SU-DHL-6 (cell line): Measurements from ENCODE around the gene PGA4.

ENCODE experiments used
- H2AFZ ChIP-seq: fragments of 200-600 bp; sonication (generic); 2 replicates; pipeline ENCODE4 v1.6.1; 2014; ENCODE audit warnings: low read depth, mild to moderate bottlenecking, moderate library complexity, mixed read lengths, antibody characterized with exemption, low read length; ENCODE audit not compliant: severe bottlenecking
- H3F3A ChIP-seq: fragments of 200-600 bp; shearing (Covaris generic); 2 replicates; pipeline ENCODE4 v1.6.0; 2016; ENCODE audit warnings: antibody characterized with exemption, mild to moderate bottlenecking; ENCODE audit not compliant: insufficient read depth
- H3K27ac ChIP-seq: fragments of 200-600 bp; sonication (generic); 2 replicates; pipeline ENCODE4 v1.5.1; 2016; ENCODE audit warnings: low read depth, mild to moderate bottlenecking, low read length, moderate library complexity, mixed read lengths
- H3K27me3 ChIP-seq: fragments of 200-600 bp; sonication (generic), shearing (Covaris generic); 2 replicates; pipeline ENCODE4 v1.6.0; 2014; ENCODE audit warnings: mild to moderate bottlenecking, low read length
- H3K36me3 ChIP-seq: fragments of 200-600 bp; sonication (generic); 2 replicates; pipeline ENCODE4 v1.6.1; 2014; ENCODE audit warnings: mild to moderate bottlenecking, low read length, mixed read lengths
- H3K4me2 ChIP-seq: fragments of 300-600, 200-600 bp; shearing (Covaris generic), sonication (generic); 2 replicates; pipeline ENCODE4 v1.6.0; 2014; ENCODE audit warnings: low read length, low read depth, mild to moderate bottlenecking; ENCODE audit not compliant: poor library complexity, severe bottlenecking
- H3K4me3 ChIP-seq: fragments of 200-600 bp; sonication (generic); 2 replicates; pipeline ENCODE4 v1.5.1; 2014; ENCODE audit warnings: antibody characterized with exemption, low read length, mild to moderate bottlenecking, mixed read lengths; ENCODE audit not compliant: insufficient read depth, poor library complexity, severe bottlenecking
- H3K79me2 ChIP-seq: fragments of 200-600 bp; sonication (generic); 2 replicates; pipeline ENCODE4 v1.6.1; 2014; ENCODE audit warnings: mild to moderate bottlenecking, low read length, moderate library complexity; ENCODE audit not compliant: insufficient read depth
- H3K9ac ChIP-seq: fragments of 200-600 bp; sonication (generic); 2 replicates; pipeline ENCODE4 v1.7.0; 2014; ENCODE audit warnings: mild to moderate bottlenecking, low read length
- H3K9me2 ChIP-seq: fragments of 200-600 bp; sonication (generic); replicated peaks from 2 replicates; pipeline ENCODE4 v1.6.1; 2014; ENCODE audit warnings: low read length; ENCODE audit not compliant: insufficient read depth
- H3K9me3 ChIP-seq: fragments of 200-600 bp; sonication (generic); 2 replicates; pipeline ENCODE4 v1.6.1; 2014; ENCODE audit warnings: low read length, mixed read lengths; ENCODE audit not compliant: insufficient read depth
- H4K20me1 ChIP-seq: fragments of 200-600 bp; sonication (generic); 2 replicates; pipeline ENCODE4 v1.6.1; 2014; ENCODE audit warnings: low read depth, mild to moderate bottlenecking, antibody characterized with exemption, low read length, moderate library complexity, mixed read lengths
- CTCF ChIP-seq: fragments of 200-600 bp; sonication (generic); IDR thresholded peaks from one replicate; pipeline ENCODE4 v1.5.1; 2017; ENCODE audit warnings: antibody characterized with exemption, mild to moderate bottlenecking, low read length, moderate library complexity; ENCODE audit not compliant: insufficient read depth, poor library complexity, severe bottlenecking
- EZH2phosphoT487 ChIP-seq: fragments of 200-600 bp; sonication (generic), shearing (Covaris generic); conservative IDR thresholded peaks from 2 replicates; pipeline ENCODE4 v1.6.1; 2018; ENCODE audit warnings: mild to moderate bottlenecking, antibody characterized with exemption, low read length, moderate library complexity, mixed read lengths

PGA4 gene

GRCh38 chr11:61280883-61281580, 58.9 kb downstream of the PGA4 start:
- H3K36me3 ChIP-seq: 0 out of 2 replicates have a peak, but pooled peaks cover 2% of the 10 kb centered on the region
- H4K20me1 ChIP-seq: no peaks in the 10 kb centered on the region
- no peak overlapping the region for H3K4me3 ChIP-seq
- H3F3A ChIP-seq: 0 out of 2 replicates have a peak, but pooled peaks cover 2% of the 10 kb centered on the region
- no peaks in the 10 kb centered on the region for H3K27me3 ChIP-seq
- H3K27ac ChIP-seq: no peak overlapping the region
- TF ChIP-seq EZH2phosphoT487: no peak
- TF ChIP-seq CTCF: no peak
- H3K79me2 ChIP-seq: no peaks in the 10 kb centered on the region
- H3K9me3 ChIP-seq: no peaks in the 10 kb centered on the region
- no peak overlapping the region for H3K9ac ChIP-seq
- H3K4me2 ChIP-seq: no peak overlapping the region
- H3K9me2 ChIP-seq: no peaks in the 10 kb centered on the region
- H2AFZ ChIP-seq: no peak overlapping the region
